MCF 10A (cell line): Measurements from ENCODE around the gene CNOT9. TPM values are rescaled to one million over a fixed set of nuclear protein-coding genes. Genes with fewer than 3 reads are reported as not detected.

ENCODE experiments used
- BruUV-seq: library from RNA; stranded (reverse); fragments of 400-500 nt; replicated peaks from 2 replicates; lab custom pipeline; 2021; lab: Mats Ljungman, UMichigan
- CTCF ChIA-PET: fragments of 300-600 bp; sonication (Branson Sonifier 250); formaldehyde crosslinking; extraction: SDS; loops from one replicate; lab custom pipeline; 2021; ENCODE audit warnings: antibody characterized with exemption, inconsistent platforms; lab: Yijun Ruan, JAX
- POLR2A ChIA-PET: fragments of 300-600, 350-650 bp; sonication (Branson Sonifier 250); formaldehyde crosslinking; extraction: SDS; loops from one replicate; lab custom pipeline; 2020; ENCODE audit warnings: antibody characterized with exemption, inconsistent platforms; lab: Yijun Ruan, JAX
- DNase-seq: peaks from one replicate; pipeline ENCODE4 v3.0.0-alpha.2; 2018; ENCODE audit not compliant: unreplicated experiment
- H3K27ac Mint-ChIP-seq: one replicate; pipeline ENCODE4 v1.8.0; 2022; ENCODE audit warnings: mild to moderate bottlenecking, low read depth, mixed read lengths; ENCODE audit not compliant: unreplicated experiment
- H3K27me3 Mint-ChIP-seq: one replicate; pipeline ENCODE4 v1.8.0; 2022; ENCODE audit warnings: mixed read lengths; ENCODE audit not compliant: insufficient read depth, unreplicated experiment
- H3K36me3 Mint-ChIP-seq: one replicate; pipeline ENCODE4 v1.8.0; 2022; ENCODE audit warnings: mild to moderate bottlenecking, moderate library complexity, mixed read lengths; ENCODE audit not compliant: insufficient read depth, unreplicated experiment
- H3K4me1 Mint-ChIP-seq: one replicate; pipeline ENCODE4 v1.8.0; 2022; ENCODE audit warnings: mixed read lengths; ENCODE audit not compliant: insufficient read depth, unreplicated experiment
- H3K4me3 Mint-ChIP-seq: one replicate; pipeline ENCODE4 v1.8.0; 2022; ENCODE audit warnings: mild to moderate bottlenecking, moderate library complexity, mixed read lengths; ENCODE audit not compliant: unreplicated experiment
- H3K9me3 Mint-ChIP-seq: one replicate; pipeline ENCODE4 v1.8.0; 2022; ENCODE audit warnings: mixed read lengths; ENCODE audit not compliant: unreplicated experiment
- CTCF ChIP-seq: fragments of 200-600 bp; IDR thresholded peaks from one replicate; pipeline ENCODE4 v1.8.0; 2022; ENCODE audit warnings: antibody characterized with exemption, mild to moderate bottlenecking; ENCODE audit not compliant: unreplicated experiment
- intact Hi-C: fragments of 100-400 bp; cut with micrococcal nuclease; formaldehyde crosslinking; loops from 2 replicates; pipeline ENCODE4 v1.14.1; 2022
- total RNA-seq: library from RNA; stranded (reverse); gene quantifications from 2 replicates; pipeline ENCODE4 v1.2.3, GENCODE V29; 2022

Gene CNOT9
- total RNA-seq, 1 experiment from 2014 or later = 64.9 TPM

GRCh38 chr2:218583983-218584850 is 15.6 kb downstream of the CNOT9 start:
- Mint-ChIP-seq H3K36me3 (peaks cover 92% of the 10 kb centered on the region), H3K4me1 (no peaks in the 10 kb centered on the region), H3K4me3 (no peak overlapping the region), H3K9me3 (no peaks in the 10 kb centered on the region), H3K27me3 (no peaks in the 10 kb centered on the region), H3K27ac (peak overlapping the region; percentile 49)
- ChIA-PET CTCF (no interaction called here), POLR2A (no interaction called here)
- TF ChIP-seq CTCF = no peak
- no TSS peak for BruUV-seq
- intact Hi-C loops = no loop called here
- DNase-seq = no peak

- DNase-seq = no peak
- POLR2A ChIA-PET = interaction anchor here (1.0 to 1.2 kb wide), 2 partner anchors 9 to 15 kb away, joined by 3 to 4 read pairs; no protein-coding TSS in a partner anchor
- H3K27ac Mint-ChIP-seq = no peak overlapping the region
- BruUV-seq = no TSS peak
- H3K4me1 Mint-ChIP-seq = no peaks in the 10 kb centered on the region
- intact Hi-C loops = no loop called here
- TF ChIP-seq CTCF = no peak
- no peaks in the 10 kb centered on the region for H3K27me3 Mint-ChIP-seq
- H3K4me3 Mint-ChIP-seq = no peak overlapping the region
- CTCF ChIA-PET = no interaction called here
- H3K36me3 Mint-ChIP-seq = peaks cover 97% of the 10 kb centered on the region
- H3K9me3 Mint-ChIP-seq = no peaks in the 10 kb centered on the region
These were observed 16.9 kb downstream of the CNOT9 start for GRCh38 chr2:218585541-218585940.

GRCh38 chr2:218605432-218605831 is 36.8 kb downstream of the CNOT9 start:
- no TSS peak for BruUV-seq
- Mint-ChIP-seq H3K9me3 (no peaks in the 10 kb centered on the region), H3K4me3 (no peak overlapping the region), H3K27me3 (no peaks in the 10 kb centered on the region), H3K27ac (no peak overlapping the region), H3K36me3 (no peaks in the 10 kb centered on the region), H3K4me1 (peaks cover 32% of the 10 kb centered on the region)
- CTCF ChIA-PET = no interaction called here
- POLR2A ChIA-PET = no interaction called here
- peak; percentile 32 for DNase-seq
- intact Hi-C loops = no loop called here
- TF ChIP-seq CTCF = no peak

- TF ChIP-seq CTCF = no peak
- CTCF ChIA-PET = interaction anchor here (0.6 to 2.8 kb wide), 9 partner anchors 11 to 1366 kb away, joined by 3 to 10 read pairs (median 3); no protein-coding TSS in a partner anchor
- Mint-ChIP-seq H3K27ac (peak within 1 kb of the TSS; percentile 92), H3K27me3 (no peaks in the 10 kb centered on the region), H3K4me3 (peak within 1 kb of the TSS; percentile 36), H3K36me3 (no peaks in the 10 kb centered on the region), H3K9me3 (no peaks in the 10 kb centered on the region), H3K4me1 (peaks cover 32% of the 10 kb centered on the region)
- BruUV-seq = no TSS peak
- intact Hi-C loops = no loop called here
- POLR2A ChIA-PET = interaction anchor here (0.5 to 2.6 kb wide), 13 partner anchors 11 to 388 kb away, joined by 3 to 13 read pairs (median 5); partner anchors contain the start of genes BCS1L, USP37 and ZNF142
- DNase-seq = peak; percentile 79
These were observed 38.9 kb downstream of the CNOT9 start, which contains the start of gene PLCD4 for GRCh38 chr2:218607436-218608115. PLCD4 (plus strand) TSS chr2:218607899; CDS start chr2:218615740, 7,841 bp downstream.
